Keratinocyte (primary cell): ENCODE measurements around the gene TACC2. TPM values are rescaled to one million over a fixed set of nuclear protein-coding genes. Genes with fewer than 3 reads are reported as not detected.

Source experiments
- DNase-seq: peaks from one replicate; pipeline ENCODE4 v3.0.0-alpha.2; 2011; ENCODE audit warnings: low read depth, missing footprints, low spot score
- FAIRE-seq: peaks from 2 replicates; lab custom pipeline; 2011; peaks lifted over from hg19 to GRCh38; lab: Jason Lieb, UNC
- H2AFZ ChIP-seq: 2 replicates; pipeline ENCODE4 v1.6.0; 2012; ENCODE audit warnings: low read length, control low read depth, inconsistent platforms; ENCODE audit not compliant: control insufficient read depth
- H3K27ac ChIP-seq: 2 replicates; pipeline ENCODE4 v1.5.1; 2011; ENCODE audit warnings: low read length; ENCODE audit not compliant: control insufficient read depth, insufficient read depth
- H3K27me3 ChIP-seq: 3 replicates; pipeline ENCODE4 v1.6.0; 2011; ENCODE audit warnings: low read length; ENCODE audit not compliant: control insufficient read depth, insufficient read depth; ENCODE audit errors: extremely low read depth
- H3K36me3 ChIP-seq, 2 experiments: 2 replicates in 1 of 2; 3 replicates in 1 of 2; pipeline ENCODE4 v1.5.1; 2011; ENCODE audit warnings: low read length in 2 of 2, mild to moderate bottlenecking in 1 of 2; ENCODE audit not compliant: control insufficient read depth in 2 of 2, insufficient read depth in 2 of 2; ENCODE audit errors: extremely low read depth in 1 of 2
- H3K4me1 ChIP-seq: 3 replicates; pipeline ENCODE4 v1.5.1; 2011; ENCODE audit warnings: low read length; ENCODE audit not compliant: control insufficient read depth, insufficient read depth; ENCODE audit errors: extremely low read depth
- H3K4me2 ChIP-seq: 3 replicates; pipeline ENCODE4 v1.6.0; 2011; ENCODE audit warnings: low read depth, low read length; ENCODE audit not compliant: control insufficient read depth, insufficient read depth; ENCODE audit errors: extremely low read depth
- H3K4me3 ChIP-seq, 3 experiments: fragments of 200-600 bp in 1 of 3; sonication (generic) in 1 of 3; 2 replicates in 2 of 3; 3 replicates in 1 of 3; pipeline ENCODE4 v1.5.1; 2011 to 2016; ENCODE audit warnings: low read length in 3 of 3, mild to moderate bottlenecking in 3 of 3, control low read depth in 2 of 3, inconsistent platforms in 1 of 3, low read depth in 1 of 3, mixed read lengths in 1 of 3, mixed run types in 1 of 3, moderate library complexity in 1 of 3; ENCODE audit not compliant: control insufficient read depth in 2 of 3, insufficient read depth in 2 of 3; ENCODE audit errors: extremely low read depth in 1 of 3
- H3K79me2 ChIP-seq: 2 replicates; pipeline ENCODE4 v1.6.0; 2012; ENCODE audit warnings: low read length; ENCODE audit not compliant: control insufficient read depth, insufficient read depth
- H3K9ac ChIP-seq: 3 replicates; pipeline ENCODE4 v1.6.0; 2011; ENCODE audit warnings: low read length; ENCODE audit not compliant: control insufficient read depth, insufficient read depth; ENCODE audit errors: extremely low read depth
- H3K9me1 ChIP-seq: 3 replicates; pipeline ENCODE4 v1.6.0; 2011; ENCODE audit warnings: low read length; ENCODE audit not compliant: control insufficient read depth, insufficient read depth; ENCODE audit errors: extremely low read depth
- H3K9me3 ChIP-seq: 2 replicates; pipeline ENCODE4 v1.5.1; 2012; ENCODE audit warnings: low read depth, low read length; ENCODE audit not compliant: control insufficient read depth
- H4K20me1 ChIP-seq: 3 replicates; pipeline ENCODE4 v1.6.0; 2011; ENCODE audit warnings: low read length; ENCODE audit not compliant: control insufficient read depth, insufficient read depth; ENCODE audit errors: extremely low read depth
- EZH2 ChIP-seq: IDR thresholded peaks from one replicate; pipeline ENCODE4 v1.6.1; 2012; ENCODE audit warnings: inconsistent platforms, mild to moderate bottlenecking, low read length, moderate library complexity
- dilution Hi-C: fragments of 300-500 bp; cut with MboI; formaldehyde crosslinking; loops from one replicate; pipeline ENCODE4 v1.7.0; 2020; ENCODE audit warnings: low sequenced_read_pairs; ENCODE audit not compliant: extremely low pct_ligation_motif_present
- polyA plus RNA-seq, 5 experiments: library from polyadenylated mRNA; depleted of rRNA in 3 of 5; stranded (reverse) in 3 of 5; stranded (forward) in 1 of 5; unstranded in 1 of 5; fragments of >200 nt; gene quantifications; 1 replicate in 1 of 5; 2 replicates in 3 of 5; 3 replicates in 1 of 5; pipeline versions ENCODE4 v1.2.1 to v1.2.3, GENCODE V29; 2011 to 2012; ENCODE audit warnings: missing spikeins in 2 of 5, low read depth in 1 of 5, low replicate concordance in 1 of 5
- TF ChIP-seq, protein P1 (sequence below), 3 experiments: IDR thresholded peaks in 1 of 3; conservative IDR thresholded peaks in 1 of 3; optimal IDR thresholded peaks in 1 of 3; 2 replicates in 2 of 3; 3 replicates in 1 of 3; pipeline versions ENCODE3 to v1.5.1; 2011; ENCODE audit warnings: low read length in 3 of 3, mild to moderate bottlenecking in 3 of 3, moderate library complexity in 2 of 3, control low read depth in 1 of 3, inconsistent platforms in 1 of 3; ENCODE audit not compliant: insufficient read depth in 2 of 3; ENCODE audit errors: extremely low read depth in 1 of 3

The TACC2 gene
- polyA plus RNA-seq, 1 donor (not counting 4 experiments of a cell fraction or from before 2014, with no cell fraction given), result 12.8 TPM

- Histone ChIP-seq H3K79me2 (no peaks in the 10 kb centered on the region), H3K4me1 (no peaks in the 10 kb centered on the region), H3K4me3 (no peak overlapping the region), H3K27ac (no peak overlapping the region), H3K27me3 (no peaks in the 10 kb centered on the region), H4K20me1 (peaks cover 13% of the 10 kb centered on the region), H3K9me1 (no peaks in the 10 kb centered on the region), H2AFZ (no peak overlapping the region), H3K4me2 (no peak overlapping the region), H3K36me3 (peaks cover 0 to 3% of the 10 kb centered on the region in 2 experiments), H3K9me3 (no peaks in the 10 kb centered on the region), H3K9ac (no peak overlapping the region)
- TF ChIP-seq EZH2, result no peak
- TF ChIP-seq, protein P1, sequence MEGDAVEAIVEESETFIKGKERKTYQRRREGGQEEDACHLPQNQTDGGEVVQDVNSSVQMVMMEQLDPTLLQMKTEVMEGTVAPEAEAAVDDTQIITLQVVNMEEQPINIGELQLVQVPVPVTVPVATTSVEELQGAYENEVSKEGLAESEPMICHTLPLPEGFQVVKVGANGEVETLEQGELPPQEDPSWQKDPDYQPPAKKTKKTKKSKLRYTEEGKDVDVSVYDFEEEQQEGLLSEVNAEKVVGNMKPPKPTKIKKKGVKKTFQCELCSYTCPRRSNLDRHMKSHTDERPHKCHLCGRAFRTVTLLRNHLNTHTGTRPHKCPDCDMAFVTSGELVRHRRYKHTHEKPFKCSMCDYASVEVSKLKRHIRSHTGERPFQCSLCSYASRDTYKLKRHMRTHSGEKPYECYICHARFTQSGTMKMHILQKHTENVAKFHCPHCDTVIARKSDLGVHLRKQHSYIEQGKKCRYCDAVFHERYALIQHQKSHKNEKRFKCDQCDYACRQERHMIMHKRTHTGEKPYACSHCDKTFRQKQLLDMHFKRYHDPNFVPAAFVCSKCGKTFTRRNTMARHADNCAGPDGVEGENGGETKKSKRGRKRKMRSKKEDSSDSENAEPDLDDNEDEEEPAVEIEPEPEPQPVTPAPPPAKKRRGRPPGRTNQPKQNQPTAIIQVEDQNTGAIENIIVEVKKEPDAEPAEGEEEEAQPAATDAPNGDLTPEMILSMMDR (optimal IDR thresholded peaks at IDR 0.05 in 1 of 3, IDR thresholded peaks at IDR 0.05 in 1 of 3, conservative IDR thresholded peaks at IDR 0.05 in 1 of 3; ENCODE audit: extremely low read depth in 1 of 3, insufficient read depth in 2 of 3, low read length in 3 of 3), result no peak
- FAIRE-seq (no peak), DNase-seq (no peak)
- dilution Hi-C loops, result no loop called here
Observed at GRCh38 chr10:122168101-122168500, 179.1 kb downstream of the TACC2 start.

DNA sequence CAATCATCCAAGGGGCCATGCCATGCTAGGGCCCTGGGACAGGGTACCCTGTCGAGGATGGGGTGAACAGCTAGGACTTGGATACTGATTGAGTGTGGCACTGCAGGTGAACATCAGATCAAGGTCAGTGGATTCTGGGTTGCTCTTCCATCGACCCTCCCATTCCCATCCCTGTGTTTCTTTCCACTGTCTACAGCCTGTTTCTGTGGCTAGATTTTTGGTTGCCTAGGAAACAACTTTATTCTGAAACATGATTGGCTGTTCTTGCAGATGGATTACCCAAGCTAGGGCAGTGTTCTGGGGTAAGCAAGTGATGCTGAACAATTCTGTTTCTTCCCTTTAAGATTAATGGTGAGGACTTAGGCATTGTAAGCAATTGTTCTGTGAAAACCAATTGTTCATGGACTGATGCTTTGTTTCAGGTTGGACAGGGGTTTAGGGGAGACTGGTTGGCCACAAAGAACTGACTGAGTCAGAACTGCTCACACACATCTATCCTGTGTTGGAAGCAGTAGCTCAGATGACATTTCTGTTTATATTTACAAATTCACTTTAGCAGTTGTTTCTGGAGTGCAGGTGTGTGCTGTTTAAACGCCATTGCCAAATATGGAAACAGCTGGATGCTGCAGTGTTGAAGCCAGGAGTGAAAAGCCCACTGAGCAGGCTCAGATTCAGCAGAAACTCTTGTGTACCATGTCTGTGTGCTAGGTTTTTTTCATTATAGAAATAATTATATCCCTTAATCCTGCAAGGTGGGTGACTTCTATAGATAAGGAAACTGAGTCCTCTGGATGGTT, 179.8 kb downstream of the TACC2 start:
- dilution Hi-C loops, result no loop called here

More for the DNA sequence above, 179.8 kb downstream of the TACC2 start:
- H3K9me1 ChIP-seq, result no peaks in the 10 kb centered on the region
- no peak overlapping the region for H2AFZ ChIP-seq
- no peak overlapping the region for H3K4me3 ChIP-seq
- no peaks in the 10 kb centered on the region for H3K27me3 ChIP-seq
- H3K36me3 ChIP-seq, result peaks cover 0 to 3% of the 10 kb centered on the region in 2 experiments
- no peak for DNase-seq
- no peak for TF ChIP-seq EZH2
- TF ChIP-seq, protein P1 (optimal IDR thresholded peaks at IDR 0.05 in 1 of 3, IDR thresholded peaks at IDR 0.05 in 1 of 3, conservative IDR thresholded peaks at IDR 0.05 in 1 of 3; ENCODE audit: extremely low read depth in 1 of 3, insufficient read depth in 2 of 3, low read length in 3 of 3), result no peak
- H3K4me2 ChIP-seq, result no peak overlapping the region
- H3K9ac ChIP-seq, result no peak overlapping the region
- no peaks in the 10 kb centered on the region for H3K4me1 ChIP-seq
- peaks cover 19% of the 10 kb centered on the region for H4K20me1 ChIP-seq
- H3K27ac ChIP-seq, result no peak overlapping the region
- FAIRE-seq, result no peak
- H3K79me2 ChIP-seq, result no peaks in the 10 kb centered on the region
- no peaks in the 10 kb centered on the region for H3K9me3 ChIP-seq
